Measurements from ENCODE around the gene ARHGEF25.
"Not testable (repeated sequence)": the region's sequence is repeated elsewhere in the genome, so short reads cannot be mapped to it uniquely, and the experiment has no call there.

Gene ARHGEF25

GRCh38 chr12:57609781-57610553, 1.3 kb upstream of the ARHGEF25 start:
- DNase-seq = no peak

- no peak for DNase-seq
These were observed 604 bp upstream of the ARHGEF25 start for GRCh38 chr12:57610554-57611107.

- DNase-seq = no peak
These were observed 834 bp downstream of the ARHGEF25 start for GRCh38 chr12:57611827-57612710.

- DNase-seq = no peak
These were observed 1.6 kb downstream of the ARHGEF25 start for GRCh38 chr12:57612711-57613426.

GRCh38 chr12:57613427-57614109, 2.3 kb downstream of the ARHGEF25 start:
- no peak for DNase-seq

GRCh38 chr12:57614178-57614947, 3.1 kb downstream of the ARHGEF25 start:
- DNase-seq = no peak

- DNase-seq = no peak
These were observed 3.8 kb downstream of the ARHGEF25 start for GRCh38 chr12:57614948-57615500.

- DNase-seq = no peak
These were observed 4.4 kb downstream of the ARHGEF25 start for GRCh38 chr12:57615637-57616036.

GRCh38 chr12:57616383-57617101, 5.3 kb downstream of the ARHGEF25 start:
- no peak for DNase-seq

- DNase-seq = no peak
These were observed 6.7 kb downstream of the ARHGEF25 start for GRCh38 chr12:57617942-57618341.

GRCh38 chr12:57618431-57618830, 7.2 kb downstream of the ARHGEF25 start:
- not testable (repeated sequence) for DNase-seq

- DNase-seq = no peak
These were observed 7.8 kb downstream of the ARHGEF25 start for GRCh38 chr12:57618966-57619433.

- no peak for DNase-seq
These were observed 8.4 kb downstream of the ARHGEF25 start for GRCh38 chr12:57619434-57620244.

- no peak for DNase-seq
These were observed 9.2 kb downstream of the ARHGEF25 start for GRCh38 chr12:57620245-57620935.

- no peak for DNase-seq
These were observed 9.8 kb downstream of the ARHGEF25 start for GRCh38 chr12:57620936-57621496.

- no peak for DNase-seq
These were observed 10.5 kb downstream of the ARHGEF25 start for GRCh38 chr12:57621497-57622292.

Measured in NCI-H1417 treated with DMSO at 0.1 percent for 48 hours (cell line).